CD4-positive, alpha-beta T cell treated with Interleukin-6 at 100 ng/mL for 8 hours (primary cell): Measurements from ENCODE around the gene PPP4C.

Experiments used
- DNase-seq: peaks from one replicate; pipeline ENCODE4 v3.0.0-alpha.2; 2020; ENCODE audit warnings: mixed read lengths, low spot score

The PPP4C gene

GRCh38 chr16:30054959-30055553, 20.7 kb upstream of the PPP4C start:
- peak; percentile 43 for DNase-seq

- no peak for DNase-seq
These were observed 15.4 kb upstream of the PPP4C start for GRCh38 chr16:30060346-30060745.

- no peak for DNase-seq
These were observed 14.8 kb upstream of the PPP4C start for GRCh38 chr16:30060836-30061554.

GRCh38 chr16:30063278-30063892, 12.4 kb upstream of the PPP4C start:
- DNase-seq = no peak

- DNase-seq = peak; percentile 76
These were observed 11.7 kb upstream of the PPP4C start for GRCh38 chr16:30063893-30064728.

GRCh38 chr16:30064729-30065101, 11.1 kb upstream of the PPP4C start:
- DNase-seq = no peak

- peak; percentile 95 for DNase-seq
These were observed 10.5 kb upstream of the PPP4C start, which contains the start of gene ALDOA for GRCh38 chr16:30065102-30065942. ALDOA (plus strand) TSS chr16:30065760; CDS start chr16:30066898, 1,138 bp downstream.

- DNase-seq = no peak
These were observed 9.6 kb upstream of the PPP4C start for GRCh38 chr16:30065943-30066760.

GRCh38 chr16:30066761-30067583, 8.8 kb upstream of the PPP4C start:
- no peak for DNase-seq

GRCh38 chr16:30067584-30067916, 8.2 kb upstream of the PPP4C start:
- DNase-seq = no peak

GRCh38 chr16:30068333-30068732, 7.5 kb upstream of the PPP4C start:
- DNase-seq = no peak

- peak; percentile 37 for DNase-seq
These were observed 6.8 kb upstream of the PPP4C start for GRCh38 chr16:30068750-30069610.

- no peak for DNase-seq
These were observed 6.0 kb upstream of the PPP4C start for GRCh38 chr16:30069611-30070462.

- no peak for DNase-seq
These were observed 5.3 kb upstream of the PPP4C start for GRCh38 chr16:30070490-30070889.

- DNase-seq = no peak
These were observed 540 bp downstream of the PPP4C start for GRCh38 chr16:30076276-30076791.

- no peak for DNase-seq
These were observed 1.9 kb downstream of the PPP4C start for GRCh38 chr16:30077656-30078055.

- DNase-seq = no peak
These were observed 3.0 kb downstream of the PPP4C start for GRCh38 chr16:30078744-30079143.

- DNase-seq = no peak
These were observed 3.7 kb downstream of the PPP4C start for GRCh38 chr16:30079480-30079879.
